Erythroblast (primary cell): Measurements from ENCODE around the gene MKRN2.
"Not testable (repeated sequence)": the region's sequence is repeated elsewhere in the genome, so short reads cannot be mapped to it uniquely, and the experiment has no call there.

Experiments
- DNase-seq, 2 experiments: peaks; one replicate each; lab custom pipeline; 2025; lab: John Stamatoyannopoulos, UW
- GATA1 ChIP-seq: IDR thresholded peaks from 2 replicates; pipeline ENCODE4 v1.6.1; 2011; ENCODE audit warnings: low read depth, mild to moderate bottlenecking, control low read depth, low read length, moderate library complexity
- POLR2A ChIP-seq: IDR thresholded peaks from 2 replicates; pipeline ENCODE4 v1.6.1; 2011; ENCODE audit warnings: mild to moderate bottlenecking, low read length

Gene MKRN2

DNA sequence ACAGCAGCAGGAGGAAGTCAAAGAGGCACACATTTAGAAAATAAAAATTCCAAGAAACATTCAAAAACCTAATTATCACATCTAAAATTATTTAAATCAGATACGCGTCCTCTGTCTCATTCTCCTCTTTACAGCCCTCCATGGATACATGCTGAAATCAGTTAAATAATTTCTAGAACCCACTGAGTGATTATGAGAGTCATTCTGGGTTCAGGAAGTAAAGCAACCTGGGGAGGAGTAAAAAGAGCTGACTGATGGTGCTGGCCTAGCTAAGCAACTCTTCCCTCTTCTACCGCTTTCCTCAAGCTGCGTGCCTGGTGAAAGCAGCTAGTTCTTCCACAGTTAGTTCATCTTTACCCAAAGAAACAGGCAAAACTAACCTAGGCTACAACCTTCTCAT is 58.4 kb downstream of the MKRN2 start:
- DNase-seq, result no peak
- TF ChIP-seq POLR2A, result no peak
- no peak for TF ChIP-seq GATA1

DNA sequence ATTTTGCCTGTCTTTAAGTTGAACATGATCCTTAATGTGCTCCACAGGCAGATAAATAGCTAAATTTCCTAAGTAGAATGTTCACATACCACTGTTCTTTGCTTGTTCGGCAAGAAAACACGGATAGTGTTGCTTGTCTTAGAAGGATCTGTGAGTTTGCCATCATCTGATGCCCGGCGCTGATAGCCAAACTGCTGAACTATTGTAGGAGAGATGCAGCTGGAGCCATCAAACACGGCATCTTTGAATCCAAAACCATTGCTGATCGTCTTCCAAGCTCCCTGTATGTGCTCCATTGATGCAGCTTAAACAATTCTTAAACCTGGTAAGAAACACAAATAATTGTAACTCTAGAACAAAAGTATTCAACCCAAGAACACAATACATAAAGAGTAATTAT is 61.5 kb downstream of the MKRN2 start:
- no peak for DNase-seq
- TF ChIP-seq GATA1 (no peak), POLR2A (no peak)

DNA sequence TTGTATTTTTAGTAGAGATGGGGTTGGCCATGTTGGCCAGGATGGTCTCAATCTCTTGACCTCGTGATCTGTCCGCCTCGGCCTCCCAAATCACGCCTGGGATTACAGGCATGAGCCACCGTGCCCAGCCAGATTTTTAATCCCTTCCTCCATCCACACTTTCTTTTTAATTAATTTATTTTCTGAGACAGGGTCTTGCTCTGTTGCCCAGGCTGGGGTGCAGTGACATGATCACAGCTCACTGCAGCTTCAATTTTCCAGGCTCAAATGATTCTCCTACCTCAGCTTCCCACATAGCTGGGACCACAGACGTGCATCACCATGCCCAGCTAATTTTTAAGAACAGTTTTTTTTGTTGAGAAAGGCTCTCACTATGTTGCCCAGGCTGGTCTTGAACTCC is 63.4 kb downstream of the MKRN2 start:
- DNase-seq, result no peak
- no peak for TF ChIP-seq GATA1
- no peak for TF ChIP-seq POLR2A

DNA sequence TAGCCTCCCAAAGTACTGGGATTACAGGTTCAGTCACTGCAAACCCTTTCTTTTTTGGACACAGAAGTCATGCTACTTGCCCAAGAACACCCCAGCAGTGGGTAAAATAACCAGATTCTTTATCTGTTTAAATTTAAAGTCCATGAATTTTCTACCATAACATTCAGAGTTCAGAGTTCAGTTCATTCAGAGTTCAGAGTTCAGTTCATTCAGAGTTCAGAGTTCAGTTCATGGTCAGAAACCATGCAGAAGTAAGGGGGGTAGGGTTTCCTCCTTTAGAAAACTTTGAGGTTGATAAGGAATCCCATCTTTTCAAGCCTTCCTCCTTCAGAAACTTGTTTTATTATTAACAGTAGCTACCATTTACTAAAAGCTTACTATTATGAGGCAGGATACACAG is 63.8 kb downstream of the MKRN2 start:
- no peak for DNase-seq
- TF ChIP-seq POLR2A, result no peak
- TF ChIP-seq GATA1, result no peak

DNA sequence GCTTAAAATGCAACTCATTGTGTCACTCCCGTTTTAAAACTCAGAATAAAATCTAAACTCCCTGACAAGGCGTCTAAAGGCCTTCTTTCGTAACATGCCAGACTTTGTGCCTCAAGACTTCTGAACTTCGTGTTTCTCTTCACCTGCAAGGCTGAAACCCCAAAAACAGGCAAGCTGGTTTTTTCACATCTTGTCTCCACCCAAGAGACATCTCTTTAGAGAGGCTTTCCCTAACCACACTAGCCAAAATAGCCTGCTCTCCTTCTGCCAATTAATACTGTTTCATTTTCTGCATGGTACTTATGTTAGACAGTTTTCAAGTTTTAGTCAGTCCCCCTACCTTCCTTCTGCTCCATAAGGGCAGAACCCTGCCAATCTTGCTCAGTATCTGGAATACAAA is 65.4 kb downstream of the MKRN2 start:
- DNase-seq, result peak in 1 of 2 experiments; percentile 14
- TF ChIP-seq POLR2A (no peak), GATA1 (no peak)

DNA sequence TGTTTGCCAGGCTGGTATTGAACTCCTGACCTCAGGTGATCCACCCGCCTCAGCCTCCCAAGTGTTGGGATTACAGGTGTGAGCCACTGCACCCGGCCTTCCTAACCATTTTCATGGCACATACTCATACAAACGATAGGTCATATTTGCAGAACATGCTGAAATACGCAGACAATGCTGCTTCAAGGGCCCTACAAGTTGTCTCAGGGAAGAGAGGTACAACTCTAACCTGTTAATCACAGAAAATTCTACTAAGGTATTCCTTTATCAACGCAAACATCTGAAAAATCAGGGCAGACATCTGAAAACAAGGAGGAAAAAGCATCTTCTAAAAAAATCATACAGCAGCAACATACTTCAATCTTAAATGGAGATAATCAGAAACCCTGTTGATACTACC is 67.2 kb downstream of the MKRN2 start:
- TF ChIP-seq GATA1 (no peak), POLR2A (no peak)
- no peak for DNase-seq

DNA sequence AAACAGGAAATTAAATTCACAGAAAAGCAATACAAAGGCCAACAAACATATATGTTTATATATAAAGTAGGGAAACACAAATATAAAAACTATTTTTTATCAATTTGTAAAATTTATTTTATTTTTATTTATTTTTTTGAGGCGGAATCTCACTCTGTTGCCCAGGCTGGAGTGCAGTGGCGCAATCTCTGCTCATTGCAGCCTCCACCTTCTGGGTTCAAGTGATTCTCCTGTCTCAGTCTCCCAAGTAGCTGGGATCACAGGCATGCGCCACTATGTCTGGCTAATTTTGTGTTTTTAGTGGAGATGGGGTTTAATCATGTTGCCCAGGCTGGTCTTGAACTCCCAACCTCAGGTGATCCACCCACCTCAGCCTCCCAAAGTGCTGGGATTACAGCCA is 68.1 kb downstream of the MKRN2 start:
- not testable (repeated sequence) for DNase-seq

DNA sequence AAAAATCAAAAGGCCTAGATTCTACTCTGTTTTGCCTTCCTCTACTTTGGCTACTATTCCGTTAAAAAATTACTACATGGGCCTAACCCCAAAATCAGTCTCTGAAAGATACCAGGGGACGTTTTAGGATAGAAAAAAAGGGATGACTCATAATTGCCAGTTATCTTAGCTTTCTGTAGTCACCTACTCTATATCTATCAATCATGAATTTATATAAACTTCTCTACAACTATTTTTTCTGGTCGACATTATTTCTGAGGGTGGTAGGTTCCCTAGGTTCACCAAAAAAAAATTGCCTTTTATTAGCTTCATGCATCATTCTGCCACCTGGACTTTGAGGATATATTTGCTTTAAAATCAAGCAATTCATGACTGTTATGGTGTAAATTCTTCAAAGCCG is 70.5 kb downstream of the MKRN2 start:
- peak; percentile 37 to 47 for DNase-seq
- TF ChIP-seq GATA1 (no peak), POLR2A (no peak)

DNA sequence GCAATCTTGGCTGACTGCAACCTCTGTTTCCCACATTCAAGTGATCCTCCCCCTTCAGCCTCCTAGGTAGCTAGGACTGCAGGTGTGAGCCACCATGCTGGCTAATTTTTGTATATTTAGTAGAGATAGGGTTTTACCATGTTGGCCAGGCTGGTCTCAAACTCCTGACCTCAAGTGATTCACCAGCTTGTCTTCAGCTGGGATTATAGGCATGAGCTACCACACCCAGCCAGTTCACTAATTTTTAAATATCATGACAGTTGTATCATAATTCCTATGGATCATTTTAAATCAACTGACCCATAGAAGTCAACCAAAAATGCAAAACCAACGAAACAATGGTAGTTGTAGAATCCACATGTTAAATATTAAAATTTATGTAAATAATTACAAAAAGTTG is 71.9 kb downstream of the MKRN2 start:
- DNase-seq, result no peak
- TF ChIP-seq GATA1, result no peak
- TF ChIP-seq POLR2A, result no peak

DNA sequence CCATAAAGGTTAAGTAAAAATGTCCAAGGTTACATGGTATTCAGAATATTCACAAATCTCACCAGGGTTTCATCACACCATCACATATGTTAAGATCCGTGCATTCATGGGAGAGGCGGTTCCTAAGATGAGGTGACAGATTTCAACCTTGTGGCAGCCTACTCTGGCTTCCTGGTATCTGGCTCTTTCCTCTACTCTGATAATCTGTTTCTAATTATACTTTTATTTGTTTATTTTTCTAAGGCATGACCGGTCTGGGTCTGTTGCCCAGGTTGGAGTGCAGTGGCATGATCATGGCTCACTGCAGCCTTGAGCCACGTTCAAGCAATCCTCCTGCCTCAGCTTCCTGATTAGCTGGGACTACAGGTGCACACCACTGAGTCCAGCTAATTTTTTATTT is 72.7 kb downstream of the MKRN2 start:
- no peak for TF ChIP-seq POLR2A
- no peak for TF ChIP-seq GATA1
- DNase-seq, result peak; percentile 8 to 41

DNA sequence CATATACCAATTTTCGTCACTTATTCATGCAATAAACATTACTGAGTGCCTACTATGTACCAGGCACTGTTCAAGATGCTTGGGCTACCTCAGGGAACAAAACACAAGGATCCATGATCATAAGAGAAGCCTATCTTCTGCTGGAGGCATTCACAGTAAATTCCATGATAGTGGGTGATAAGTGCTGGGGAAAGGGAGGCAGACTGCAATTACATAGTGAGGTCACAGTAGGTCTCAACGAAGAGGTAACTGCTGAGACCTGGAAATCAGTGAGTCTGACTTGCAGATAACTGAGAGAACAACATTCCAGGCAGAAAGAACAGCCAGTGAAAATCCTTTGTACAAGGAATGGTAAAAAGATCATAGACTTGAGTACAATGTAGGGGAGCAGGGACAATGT is 73.4 kb downstream of the MKRN2 start:
- TF ChIP-seq GATA1 (no peak), POLR2A (no peak)

DNA sequence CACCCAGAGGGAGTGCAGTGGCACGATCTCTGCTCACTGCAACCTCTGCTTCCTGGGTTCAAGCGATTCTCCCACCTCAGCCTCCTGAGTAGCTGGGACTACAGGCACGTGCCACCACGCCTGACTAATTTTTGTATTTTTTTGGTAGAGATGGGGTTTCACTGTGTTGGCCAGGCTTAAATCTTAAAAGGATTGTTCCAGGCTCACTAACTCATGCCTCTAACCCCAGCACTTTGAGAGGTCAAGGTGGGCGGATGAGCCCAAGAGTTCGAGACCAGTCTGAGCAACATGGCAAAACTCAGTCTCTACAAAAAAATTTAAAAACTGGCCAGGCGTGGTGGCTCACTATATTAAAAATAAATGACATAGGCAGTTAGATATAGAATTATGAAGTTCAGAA is 74.0 kb downstream of the MKRN2 start:
- DNase-seq, result not testable (repeated sequence)

More for the DNA sequence above, 73.4 kb downstream of the MKRN2 start:
- no peak for DNase-seq

DNA sequence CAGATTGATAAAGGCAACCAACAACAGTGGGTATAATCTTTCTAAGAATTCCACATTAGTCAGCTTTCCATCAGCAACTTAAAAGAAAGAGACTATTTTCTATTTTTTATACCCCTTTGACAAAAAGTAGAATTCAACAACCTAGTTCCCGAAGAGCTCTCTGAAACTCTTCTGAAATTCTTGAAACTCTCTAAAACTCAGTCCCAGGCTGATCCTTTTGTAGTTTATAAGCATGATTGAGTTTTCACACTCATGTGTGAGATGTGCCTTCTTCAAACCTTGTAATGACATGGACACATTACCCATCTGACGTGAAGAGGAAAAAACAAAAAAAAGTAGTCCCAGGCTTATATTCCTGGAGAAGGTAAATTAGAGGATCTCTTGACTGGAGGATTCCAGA is 75.6 kb downstream of the MKRN2 start:
- DNase-seq, result no peak
- no peak for TF ChIP-seq GATA1
- TF ChIP-seq POLR2A, result no peak

DNA sequence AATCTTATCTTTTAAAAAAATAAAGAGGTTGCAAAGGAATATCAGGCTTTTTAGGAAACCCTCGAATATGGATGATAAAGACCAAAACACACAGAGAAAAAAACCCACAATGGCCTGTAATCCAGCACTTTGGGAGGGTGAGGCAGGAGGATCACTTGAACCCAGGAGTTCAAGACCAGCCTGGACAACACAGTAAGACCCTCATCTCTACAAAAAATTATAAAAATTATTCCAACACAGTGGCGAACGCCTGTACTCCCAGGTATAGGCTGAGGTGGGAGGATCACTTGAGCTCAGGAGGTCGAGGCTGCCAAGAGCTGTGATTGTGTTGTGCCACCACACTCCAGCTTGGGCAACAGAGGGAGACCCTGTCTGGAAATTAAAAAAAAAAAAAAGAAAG is 76.2 kb downstream of the MKRN2 start:
- no peak for TF ChIP-seq POLR2A
- TF ChIP-seq GATA1, result no peak
- no peak for DNase-seq
